Astrocyte of the spinal cord (primary cell): ENCODE data around the gene GRID1.

Experiments
- DNase-seq: peaks from one replicate; pipeline ENCODE4 v3.0.0; 2011; ENCODE audit warnings: low read depth, low spot score
- H3K4me3 ChIP-seq: 2 replicates; pipeline ENCODE4 v1.5.1; 2011; ENCODE audit warnings: low read depth, mild to moderate bottlenecking, low read length, moderate library complexity
- in situ Hi-C: cut with HindIII; loops from 2 replicates; pipeline ENCODE4 v1.10.0; 2017; ENCODE audit warnings: low sequenced_read_pairs
- TF ChIP-seq, protein P1 (sequence below): IDR thresholded peaks from 2 replicates; pipeline ENCODE4 v1.5.1; 2012; ENCODE audit warnings: low read depth, mild to moderate bottlenecking, low read length, inconsistent platforms

Gene GRID1

DNA sequence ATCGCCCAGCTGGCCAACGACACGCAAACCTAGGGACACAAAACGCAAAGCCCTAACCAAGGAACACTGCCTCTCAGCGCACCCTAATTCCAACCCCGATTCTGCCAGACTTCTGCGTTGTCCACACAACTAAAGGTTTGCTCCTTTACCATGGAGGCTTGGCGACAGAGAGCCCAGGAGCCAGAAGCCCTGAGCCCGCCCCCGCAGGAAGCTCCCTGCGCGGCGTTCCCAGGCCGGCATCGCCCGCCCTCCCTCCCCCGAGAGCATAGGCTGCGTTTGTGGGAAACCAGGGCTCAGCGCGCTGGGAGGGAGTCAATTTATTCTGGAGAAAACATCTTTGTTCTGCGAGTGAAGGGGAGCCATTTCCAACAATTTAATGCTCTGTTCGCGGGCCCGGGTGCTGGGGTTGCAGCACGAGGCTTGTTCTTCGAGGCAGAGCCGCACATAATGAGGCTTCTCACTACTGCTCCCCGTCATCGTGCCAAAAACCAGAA, 103.9 kb downstream of the GRID1 start:
- in situ Hi-C loops, result no loop called here
- no peak overlapping the region for H3K4me3 ChIP-seq
- no peak for DNase-seq
- TF ChIP-seq, protein P1, sequence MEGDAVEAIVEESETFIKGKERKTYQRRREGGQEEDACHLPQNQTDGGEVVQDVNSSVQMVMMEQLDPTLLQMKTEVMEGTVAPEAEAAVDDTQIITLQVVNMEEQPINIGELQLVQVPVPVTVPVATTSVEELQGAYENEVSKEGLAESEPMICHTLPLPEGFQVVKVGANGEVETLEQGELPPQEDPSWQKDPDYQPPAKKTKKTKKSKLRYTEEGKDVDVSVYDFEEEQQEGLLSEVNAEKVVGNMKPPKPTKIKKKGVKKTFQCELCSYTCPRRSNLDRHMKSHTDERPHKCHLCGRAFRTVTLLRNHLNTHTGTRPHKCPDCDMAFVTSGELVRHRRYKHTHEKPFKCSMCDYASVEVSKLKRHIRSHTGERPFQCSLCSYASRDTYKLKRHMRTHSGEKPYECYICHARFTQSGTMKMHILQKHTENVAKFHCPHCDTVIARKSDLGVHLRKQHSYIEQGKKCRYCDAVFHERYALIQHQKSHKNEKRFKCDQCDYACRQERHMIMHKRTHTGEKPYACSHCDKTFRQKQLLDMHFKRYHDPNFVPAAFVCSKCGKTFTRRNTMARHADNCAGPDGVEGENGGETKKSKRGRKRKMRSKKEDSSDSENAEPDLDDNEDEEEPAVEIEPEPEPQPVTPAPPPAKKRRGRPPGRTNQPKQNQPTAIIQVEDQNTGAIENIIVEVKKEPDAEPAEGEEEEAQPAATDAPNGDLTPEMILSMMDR, result no peak

DNA sequence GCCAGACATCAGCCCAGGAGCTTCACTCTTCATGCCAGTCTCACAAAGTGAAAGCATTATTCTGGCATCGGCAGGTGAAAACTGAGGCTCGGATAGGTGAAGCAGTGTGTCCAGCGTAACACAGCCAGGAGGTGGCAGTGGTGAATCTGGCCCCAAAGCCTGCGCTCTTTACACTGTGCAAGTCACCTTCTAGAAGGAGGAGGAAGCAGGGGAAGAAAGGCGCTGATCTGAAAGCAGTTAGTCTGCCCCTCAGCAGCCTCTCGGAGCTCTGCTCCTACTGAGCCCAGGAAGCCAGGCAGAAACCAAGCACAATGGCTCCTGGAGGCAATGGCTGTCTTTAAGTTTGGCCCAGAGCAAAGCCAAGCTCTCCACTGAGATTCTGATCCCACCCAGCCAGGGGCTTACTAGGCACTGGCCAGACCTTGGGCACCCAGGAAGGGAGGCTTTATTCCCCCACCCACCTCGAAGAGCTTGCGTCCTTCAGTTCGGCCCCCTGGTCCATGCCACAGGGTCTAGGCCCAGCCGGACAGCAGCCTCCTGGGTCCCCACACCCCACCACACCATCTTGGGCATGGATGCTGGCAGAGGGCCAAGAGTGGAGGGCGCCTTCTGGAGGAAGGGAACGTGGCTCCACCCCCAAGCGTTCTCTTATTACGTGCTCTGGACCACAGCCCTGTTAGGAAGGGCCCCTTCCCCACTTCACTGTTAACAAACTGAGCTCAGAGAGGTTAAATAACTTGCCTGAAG, 104.5 kb downstream of the GRID1 start:
- no peak overlapping the region for H3K4me3 ChIP-seq
- DNase-seq, result no peak
- in situ Hi-C loops, result no loop called here
- TF ChIP-seq, protein P1, result no peak

DNA sequence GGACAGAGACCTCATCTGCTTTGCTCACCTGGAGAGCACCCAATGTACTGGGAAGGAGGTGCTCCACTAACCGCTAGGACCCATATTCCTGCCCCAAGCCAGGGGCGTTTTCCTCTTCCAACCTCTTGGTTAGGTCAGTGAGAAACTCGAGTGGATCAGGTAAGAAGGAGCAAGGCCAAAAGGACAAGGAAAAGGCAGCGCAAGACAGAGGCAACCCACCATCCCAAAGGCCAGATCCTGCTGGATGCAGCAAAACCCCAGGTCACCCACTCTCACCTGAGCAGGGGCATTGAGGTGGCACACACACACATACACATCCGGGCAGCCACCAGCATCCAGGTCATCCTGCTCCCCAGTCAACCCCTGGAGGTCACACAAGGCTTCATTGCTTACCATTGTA, 105.1 kb downstream of the GRID1 start:
- no peak overlapping the region for H3K4me3 ChIP-seq
- TF ChIP-seq, protein P1, result no peak
- in situ Hi-C loops, result no loop called here
- no peak for DNase-seq

DNA sequence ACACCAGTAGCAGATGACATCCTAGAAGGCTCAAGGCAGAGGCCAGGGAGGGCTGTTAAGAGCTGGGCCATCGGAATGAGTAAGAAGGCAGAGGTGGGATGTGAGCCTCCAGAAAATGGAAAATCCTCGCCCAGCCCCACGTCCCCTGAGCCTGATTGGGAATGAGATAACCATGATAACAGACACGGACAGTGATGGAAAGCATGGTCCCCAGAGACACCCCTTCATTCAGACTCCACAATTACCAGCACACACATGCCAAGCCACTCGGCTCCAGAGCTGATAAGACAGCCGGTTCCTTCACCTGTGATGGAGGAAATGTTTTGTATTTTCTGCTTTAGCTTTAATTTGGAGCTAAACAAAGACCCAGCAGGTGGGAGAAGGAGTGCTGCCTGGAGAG, 106.0 kb downstream of the GRID1 start:
- DNase-seq, result no peak
- in situ Hi-C loops, result no loop called here
- TF ChIP-seq, protein P1, result no peak
- H3K4me3 ChIP-seq, result no peak overlapping the region

DNA sequence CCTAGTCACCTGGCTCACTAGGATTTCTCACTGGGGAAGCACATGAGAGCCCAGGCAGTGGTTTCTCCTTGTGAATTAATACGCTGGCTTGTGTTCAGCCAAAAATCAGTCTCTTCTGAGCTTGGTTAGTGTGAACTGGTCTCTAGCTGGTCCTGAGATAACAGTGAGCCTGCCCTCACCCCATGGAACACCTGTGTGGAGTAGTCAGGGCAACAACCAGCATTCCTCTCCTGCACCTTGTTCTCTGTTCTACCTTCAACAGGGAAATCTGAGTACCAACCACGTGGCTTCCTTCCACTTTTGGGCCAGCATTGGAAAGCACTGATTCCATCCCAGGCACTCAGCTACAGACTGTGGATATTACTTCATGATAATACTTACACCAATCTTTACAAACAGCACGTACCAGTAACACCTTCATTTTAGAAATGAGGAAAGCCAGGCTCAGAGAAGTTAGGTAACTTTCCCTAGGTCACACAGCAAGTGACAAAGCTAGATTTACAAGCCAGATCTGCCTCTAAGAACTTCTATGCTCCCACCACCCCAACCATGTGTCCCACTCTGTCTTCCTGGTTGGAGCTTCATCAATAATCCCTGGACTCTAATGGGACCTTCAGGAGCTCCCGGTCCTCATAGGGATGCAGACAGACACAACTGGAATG, 106.6 kb downstream of the GRID1 start:
- in situ Hi-C loops, result no loop called here
- DNase-seq, result no peak
- no peak overlapping the region for H3K4me3 ChIP-seq
- TF ChIP-seq, protein P1, result no peak

DNA sequence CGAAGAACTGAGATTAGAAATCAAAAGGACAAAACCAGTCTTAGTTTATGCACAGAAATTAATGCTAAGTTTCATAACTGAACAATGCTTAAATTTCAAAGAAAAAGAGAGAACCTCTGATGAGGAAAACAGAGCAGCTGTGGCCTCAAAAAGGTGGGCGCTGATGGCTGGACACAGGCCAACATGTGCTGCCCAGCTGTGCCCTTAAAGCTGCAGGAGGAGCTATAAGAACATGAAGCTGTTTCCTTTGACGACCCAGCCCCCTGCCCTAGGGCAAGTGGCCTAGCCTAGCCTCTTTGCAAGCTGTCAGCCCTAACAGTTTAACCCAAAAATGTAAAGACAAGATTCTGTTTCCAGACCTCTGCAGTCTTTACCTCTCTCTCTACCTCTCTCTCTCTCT, 107.7 kb downstream of the GRID1 start:
- H3K4me3 ChIP-seq, result no peak overlapping the region
- no peak for DNase-seq
- in situ Hi-C loops, result no loop called here
- TF ChIP-seq, protein P1, result no peak
